ENCODE results near the gene FEM1A. TPM values are rescaled to one million over a fixed set of nuclear protein-coding genes. Genes with fewer than 3 reads are reported as not detected.

Gene FEM1A
- total and polyA plus RNA-seq, 9 of the 15 experiments (the other 6 are each of a cell fraction or from before 2014, with no cell fraction given): 0.08 to 19.0 (median 6.8) TPM

- no peaks in the 10 kb centered on the region for H3K9me1 ChIP-seq (ENCODE audit: control insufficient read depth, insufficient read depth, low read length)
- in situ Hi-C loops (cut with MboI) (no loop called here), intact Hi-C loops (cut with micrococcal nuclease) (no loop called here)
- H3K36me3 ChIP-seq (ENCODE audit: control insufficient read depth, insufficient read depth, low read length): peaks cover 2% of the 10 kb centered on the region; the same call in 1 of the 3 replicates
- peaks cover 31% of the 10 kb centered on the region for H3K79me2 ChIP-seq (ENCODE audit: control insufficient read depth, insufficient read depth, low read length)
- H3K9me3 ChIP-seq (replicated peaks; ENCODE audit: control insufficient read depth, insufficient read depth, low read depth, low read length): no peaks in the 10 kb centered on the region; the same call in 1 of the 2 replicates
- no peaks in the 10 kb centered on the region for H3K27me3 ChIP-seq (ENCODE audit: control insufficient read depth in 2 of 2, insufficient read depth in 2 of 2, low read length in 2 of 2)
- no peaks in the 10 kb centered on the region for H4K20me1 ChIP-seq (replicated peaks; ENCODE audit: control insufficient read depth, insufficient read depth, low read length)
- ChIA-PET POLR2A (interaction anchor here (1.2 to 1.4 kb wide), 2 partner anchors 9 to 14 kb away, joined by 3 to 4 read pairs; no protein-coding TSS in a partner anchor), CTCF (ENCODE audit: low intra/inter-chr PET ratio) (no interaction called here)
- H3K9ac ChIP-seq (ENCODE audit: insufficient read depth in 1 of 2, low read depth in 2 of 2, low read length in 2 of 2): peak within 1 kb of the TSS; percentile 88 to 95
- no TSS peak for BruUV-seq (replicated peaks)
- H3K27ac ChIP-seq (ENCODE audit: extremely low read depth, low read depth, low read length): peak within 1 kb of the TSS; percentile 90
- DNase-seq (ENCODE audit: extremely low read depth in 1 of 4, low spot score in 3 of 4): peak; percentile 78 to 90 (median 85)
- H3K4me3 ChIP-seq: peak within 1 kb of the TSS; percentile 98
- H2AFZ ChIP-seq (ENCODE audit: low read depth, low read length): peak within 1 kb of the TSS; percentile 100
- peak within 1 kb of the TSS; percentile 92 for H3K4me2 ChIP-seq (ENCODE audit: insufficient read depth, low read length)
- no peak for FAIRE-seq
- WGBS (ENCODE audit: insufficient coverage, low coverage, missing lambda C conversion rate): under 1% methylated on average over 33 of the region's 52 CpGs
- peak; percentile 93 for ATAC-seq
- peaks cover 7 to 15% of the 10 kb centered on the region in 2 experiments; a peak in 4 of 5 replicates for H3K4me1 ChIP-seq (replicated peaks in 1 of 2; ENCODE audit: control insufficient read depth in 2 of 2, insufficient read depth in 2 of 2, low read length in 2 of 2)
- TF ChIP-seq TBP (optimal IDR thresholded peaks at IDR 0.05; ENCODE audit: low read depth, low read length) (peak; percentile 41), E2F8 (IDR thresholded peaks at IDR 0.05; ENCODE audit: low read depth, partially characterized antibody) (no peak), ETV6 (IDR thresholded peaks at IDR 0.05; ENCODE audit: borderline replicate concordance in 1 of 2, low read depth in 2 of 2, low read length in 1 of 2) (no peak; a peak in 1 of 4 replicates), ETV6 (CRISPR knock-in tag; IDR thresholded peaks at IDR 0.05; ENCODE audit: borderline replicate concordance) (0 out of 2 replicates have a peak, but pooled peaks have one; percentile 18), PHB (CRISPR knock-in tag; IDR thresholded peaks at IDR 0.05) (no peak), ATF7 (IDR thresholded peaks at IDR 0.05) (peak; percentile 83), MGA (IDR thresholded peaks at IDR 0.05) (no peak)
These were observed 39.9 kb downstream of the FEM1A start, which contains the start of gene TICAM1 for GRCh38 chr19:4831304-4831978. TICAM1 (minus strand) TSS chr19:4831712; CDS start chr19:4818377, 13,335 bp downstream.
